Left lung (tissue), 10 donors: ENCODE results near the gene FKBP3. TPM values are rescaled to one million over a fixed set of nuclear protein-coding genes. Genes with fewer than 3 reads are reported as not detected.

Experiments
- ATAC-seq: fragments of 200-7000 bp; cut with Tn5 transposase; one replicate; pipeline ENCODE4 v1.9.1; 2020; ENCODE audit warnings: moderate library complexity
- DNase-seq, 4 donors: peaks; one replicate each; pipeline ENCODE4 v3.0.0-alpha.2; 2013 to 2020
- H3K27ac ChIP-seq, 2 donors: fragments of 200-600 bp; sonication (generic) in 1 of 2; one replicate each; pipeline versions ENCODE4 v1.5.0 to v1.8.0; 2020 to 2021
- H3K27me3 ChIP-seq, 2 donors: fragments of 200-600 bp; sonication (generic) in 1 of 2; one replicate each; pipeline versions ENCODE4 v1.5.0 to v1.8.0; 2020 to 2021
- H3K36me3 ChIP-seq, 2 donors: fragments of 200-600 bp; sonication (generic) in 1 of 2; one replicate each; pipeline versions ENCODE4 v1.5.0 to v1.8.0; 2020 to 2021
- H3K4me1 ChIP-seq, 2 donors: fragments of 200-600 bp; one replicate each; pipeline ENCODE4 v1.8.0; 2021
- H3K4me3 ChIP-seq, 2 donors: fragments of 200-600 bp; sonication (generic) in 1 of 2; one replicate each; pipeline versions ENCODE4 v1.5.0 to v1.8.0; 2020 to 2021; ENCODE audit warnings: mild to moderate bottlenecking in 1 of 2
- H3K9me3 ChIP-seq, 2 donors: fragments of 200-600 bp; sonication (generic) in 1 of 2; one replicate each; pipeline versions ENCODE4 v1.5.0 to v1.8.0; 2020 to 2021
- CTCF ChIP-seq, 2 donors: fragments of 200-600 bp; sonication (generic) in 1 of 2; IDR thresholded peaks; one replicate each; pipeline versions ENCODE4 v1.5.0 to v1.8.0; 2021; ENCODE audit warnings: antibody characterized with exemption in 2 of 2
- intact Hi-C, 2 donors: fragments of 100-400 bp; cut with DNase I; formaldehyde crosslinking; loops; one replicate each; pipeline versions ENCODE4 v1.11.2 to v1.14.2; 2022
- polyA plus RNA-seq, 6 donors: library from polyadenylated mRNA; unstranded; fragments of 120-200 nt; gene quantifications; one replicate each; pipeline ENCODE4 v1.2.1, GENCODE V29; 2013; ENCODE audit not compliant: insufficient read length in 6 of 6
- total RNA-seq, 2 donors: library from RNA; stranded (reverse); fragmentation: NEBNext Ultra II Directional; extraction: Animal tissue kit (Norgen Biotek cat#: 25700); gene quantifications; one replicate each; pipeline ENCODE4 v1.2.1, GENCODE V29; 2021
- donor health status: DM: no; HTN: yes; CAD: no.
- donor health status: DM: no; HTN: no; CAD: no.

The FKBP3 gene
- total and polyA plus RNA-seq, 8 donors = 37.1 to 114 (median 103) TPM

GRCh38 chr14:45135156-45135555 lies 875 bp upstream of the FKBP3 start:
- DNase-seq (peak in 1 of 4 donors; percentile 47), ATAC-seq (no peak)
- Histone ChIP-seq H3K4me1 (peaks cover 10 to 27% of the 10 kb centered on the region in 2 donors), H3K27me3 (no peaks in the 10 kb centered on the region), H3K27ac (peak overlapping the region; percentile 93 to 95), H3K4me3 (peak overlapping the region; percentile 66 to 71), H3K36me3 (no peaks in the 10 kb centered on the region), H3K9me3 (no peaks in the 10 kb centered on the region)
- intact Hi-C loops = no loop called here
- TF ChIP-seq CTCF (IDR thresholded peaks at IDR 0.05) = no peak

GRCh38 chr14:45133683-45134050 lies 614 bp downstream of the FKBP3 start:
- H3K27ac ChIP-seq = peak overlapping the region; percentile 93 to 95
- intact Hi-C loops = no loop called here
- DNase-seq (no peak), ATAC-seq (peak; percentile 12)
- no peaks in the 10 kb centered on the region for H3K27me3 ChIP-seq
- H3K4me3 ChIP-seq = peak overlapping the region; percentile 66 to 71
- no peak for TF ChIP-seq CTCF (IDR thresholded peaks at IDR 0.05)
- peaks cover 10 to 27% of the 10 kb centered on the region in 2 donors for H3K4me1 ChIP-seq
- peaks cover 0 to 10% of the 10 kb centered on the region in 2 donors for H3K36me3 ChIP-seq
- no peaks in the 10 kb centered on the region for H3K9me3 ChIP-seq

- no peak for TF ChIP-seq CTCF (IDR thresholded peaks at IDR 0.05)
- Histone ChIP-seq H3K36me3 (peaks cover 0 to 54% of the 10 kb centered on the region in 2 donors), H3K4me1 (peaks cover 0 to 7% of the 10 kb centered on the region in 2 donors), H3K27ac (no peak overlapping the region), H3K27me3 (no peaks in the 10 kb centered on the region), H3K4me3 (no peak overlapping the region), H3K9me3 (no peaks in the 10 kb centered on the region)
- intact Hi-C loops = no loop called here
- no peak for DNase-seq
- ATAC-seq = no peak
Observed at GRCh38 chr14:45128963-45129629, 5.2 kb downstream of the FKBP3 start.

- intact Hi-C loops = no loop called here
- H3K27me3 ChIP-seq = no peaks in the 10 kb centered on the region
- H3K27ac ChIP-seq = no peak overlapping the region
- ATAC-seq (no peak), DNase-seq (no peak)
- TF ChIP-seq CTCF (IDR thresholded peaks at IDR 0.05) = no peak
- no peaks in the 10 kb centered on the region for H3K9me3 ChIP-seq
- no peak overlapping the region for H3K4me3 ChIP-seq
- no peaks in the 10 kb centered on the region for H3K4me1 ChIP-seq
- peaks cover 0 to 87% of the 10 kb centered on the region in 2 donors for H3K36me3 ChIP-seq
Observed at GRCh38 chr14:45125754-45126153, 8.5 kb downstream of the FKBP3 start.

- intact Hi-C loops = no loop called here
- DNase-seq (no peak), ATAC-seq (no peak)
- Histone ChIP-seq H3K27ac (no peak overlapping the region), H3K36me3 (peaks cover 0 to 98% of the 10 kb centered on the region in 2 donors), H3K9me3 (no peaks in the 10 kb centered on the region), H3K4me3 (no peak overlapping the region), H3K4me1 (no peaks in the 10 kb centered on the region), H3K27me3 (no peaks in the 10 kb centered on the region)
- no peak for TF ChIP-seq CTCF (IDR thresholded peaks at IDR 0.05)
Observed at GRCh38 chr14:45123271-45123670, 11.0 kb downstream of the FKBP3 start.
